Fibroblast of skin of left quadriceps (primary cell): ENCODE results near the gene CDK5RAP2.
"Not testable (repeated sequence)": the region's sequence is repeated elsewhere in the genome, so short reads cannot be mapped to it uniquely, and the experiment has no call there.

ENCODE experiments used
- DNase-seq, 2 experiments: peaks; one replicate each; pipeline ENCODE4 v3.0.0-alpha.2; 2013; ENCODE audit warnings: low read depth in 2 of 2

CDK5RAP2 gene

DNA sequence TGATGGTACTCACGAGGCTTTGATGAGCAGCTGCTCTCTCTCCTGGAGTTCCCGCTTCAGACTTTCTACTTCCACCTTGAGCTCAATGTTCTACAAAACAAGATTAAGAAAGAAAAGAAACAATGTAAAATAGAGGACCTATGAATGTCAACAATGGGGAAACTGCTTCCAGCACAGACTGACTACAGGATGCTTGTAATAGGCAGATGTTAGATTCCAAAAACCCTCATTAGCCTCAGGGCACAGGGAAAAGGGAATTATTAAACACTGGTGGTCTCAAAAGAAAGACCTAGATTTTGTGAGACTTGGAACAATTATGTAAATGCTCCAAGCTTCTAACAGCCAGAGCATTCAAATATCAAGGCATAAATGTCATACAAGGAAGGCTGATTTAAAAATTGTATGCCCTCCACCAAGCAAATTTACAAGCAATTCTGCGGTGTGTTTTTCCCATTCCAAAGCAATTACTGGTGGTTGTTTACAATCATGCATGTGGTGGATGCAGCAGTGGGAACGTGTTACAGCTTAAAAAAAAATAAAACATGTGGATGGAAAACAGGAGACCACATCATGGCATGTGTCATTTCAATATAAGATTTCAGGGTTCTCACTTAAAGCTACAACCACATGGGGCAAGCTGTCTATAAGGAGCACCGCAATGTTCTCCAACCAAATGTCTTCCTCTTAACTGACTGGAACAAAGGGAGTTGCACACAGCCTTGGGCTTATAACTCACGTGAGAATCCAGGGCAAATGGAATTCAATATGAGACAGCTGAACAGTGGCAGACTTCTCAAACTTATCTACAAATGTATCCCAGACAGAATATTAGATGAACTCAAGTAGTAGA, 34.0 kb downstream of the CDK5RAP2 start:
- no peak for DNase-seq

DNA sequence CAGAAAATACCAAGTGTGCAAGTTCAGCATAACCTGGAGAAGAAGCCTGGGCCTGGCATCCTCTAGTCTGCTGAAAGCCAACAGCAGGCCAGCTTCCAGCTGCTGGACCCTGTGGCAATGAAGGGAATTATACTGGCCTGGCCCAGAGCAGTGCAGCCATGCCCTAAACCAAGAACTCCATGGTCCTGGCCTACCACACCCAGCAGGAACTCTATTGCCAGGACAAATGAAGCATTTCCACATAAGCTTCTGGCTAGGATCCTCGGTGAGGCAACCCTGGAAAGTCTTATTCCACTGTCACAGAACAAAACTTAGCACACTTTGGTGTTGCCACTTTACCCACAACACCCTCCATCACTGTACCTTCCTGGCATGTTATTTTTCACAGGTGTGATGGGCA, 35.5 kb downstream of the CDK5RAP2 start:
- no peak for DNase-seq

DNA sequence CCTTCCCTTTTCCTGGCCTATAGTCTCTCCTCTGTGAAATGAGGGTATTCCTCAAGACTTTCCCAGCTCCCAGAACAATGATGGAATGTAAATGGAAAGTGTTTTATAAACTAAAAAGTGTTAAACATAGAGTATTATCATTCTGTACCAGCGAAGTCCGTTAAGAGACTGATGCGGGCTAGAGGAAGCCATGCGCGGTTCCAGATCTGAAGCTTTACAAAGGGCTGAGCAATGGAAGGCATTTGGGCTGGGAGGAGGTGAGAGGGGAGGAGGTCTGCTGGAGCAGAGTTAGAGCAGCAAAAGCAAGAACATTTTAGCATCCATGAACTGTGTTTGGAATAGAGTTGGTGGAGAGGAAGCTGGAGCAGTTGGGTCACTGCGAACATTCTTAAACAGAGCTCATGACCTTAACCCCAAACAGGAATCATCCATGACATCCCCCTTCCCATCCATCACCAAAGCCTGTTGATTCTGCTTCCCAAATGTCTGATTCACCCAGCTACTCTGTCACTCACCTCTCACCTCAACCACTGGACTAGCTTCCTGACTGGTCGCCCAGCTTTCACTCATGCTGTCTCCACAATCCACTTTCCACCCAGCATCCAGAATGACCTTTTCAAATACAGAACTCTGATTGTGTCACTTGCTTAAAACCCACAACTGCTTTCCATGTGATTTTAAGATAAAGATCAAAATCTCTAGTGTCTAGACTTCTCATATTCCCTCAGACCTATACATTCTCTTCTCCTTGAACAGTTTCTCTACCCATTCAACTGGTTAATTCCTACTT, 37.1 kb downstream of the CDK5RAP2 start:
- no peak for DNase-seq

DNA sequence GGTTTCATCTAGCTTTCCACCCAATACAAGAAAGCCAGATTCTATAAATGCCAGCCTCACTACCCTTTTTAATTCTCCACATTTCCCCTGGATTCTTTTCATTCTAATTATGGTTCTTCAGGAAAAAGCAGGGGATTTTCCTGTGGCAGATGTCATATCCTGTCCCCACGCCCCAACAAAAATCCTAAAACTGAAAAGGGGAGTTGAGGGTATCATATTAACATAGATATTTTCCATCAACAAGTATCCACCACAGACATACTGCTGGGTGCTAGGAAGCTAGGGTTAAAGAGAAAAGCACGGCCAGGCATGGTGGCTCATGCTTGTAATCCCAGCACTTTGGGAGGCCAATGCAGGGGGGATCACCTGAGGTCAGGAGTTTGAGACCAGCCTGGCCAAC, 38.0 kb downstream of the CDK5RAP2 start:
- no peak for DNase-seq

DNA sequence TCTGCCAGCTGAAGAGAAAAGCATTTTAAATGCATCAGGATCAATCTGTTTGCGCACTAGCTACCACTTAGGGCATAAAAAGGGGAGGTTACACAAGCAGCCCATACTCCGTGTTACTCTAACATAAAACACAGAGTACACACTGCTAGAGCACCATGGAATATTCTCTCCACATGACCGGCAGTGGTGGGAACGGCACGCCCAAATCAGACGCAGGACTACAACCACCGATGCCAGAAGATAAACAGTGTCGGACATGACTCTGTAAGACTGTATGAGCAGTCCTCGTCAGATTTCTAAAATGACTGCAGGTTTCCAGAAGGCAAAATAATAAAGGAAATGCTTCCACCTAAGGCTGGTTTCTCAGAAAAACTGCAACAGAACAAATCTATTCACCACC, 40.0 kb downstream of the CDK5RAP2 start:
- no peak for DNase-seq

DNA sequence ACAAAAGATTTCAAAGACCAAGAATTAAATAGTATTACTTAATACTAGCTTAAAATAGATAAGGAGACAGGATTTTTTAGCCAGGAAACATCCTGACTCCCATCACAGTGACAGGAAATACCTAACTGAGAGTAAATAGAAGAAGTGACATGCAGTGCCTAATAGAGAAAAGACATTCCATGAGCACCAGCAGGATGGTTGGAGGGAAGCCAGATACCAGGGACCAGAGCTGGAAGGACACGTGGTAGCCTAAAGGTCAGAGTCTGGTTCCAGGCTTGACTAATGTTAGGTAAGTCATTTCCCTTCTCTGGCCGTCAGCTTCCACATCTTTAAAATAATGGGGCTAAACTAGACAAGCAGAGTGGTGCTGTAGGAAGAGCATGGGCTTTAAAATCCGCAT, 41.6 kb downstream of the CDK5RAP2 start:
- DNase-seq = no peak

DNA sequence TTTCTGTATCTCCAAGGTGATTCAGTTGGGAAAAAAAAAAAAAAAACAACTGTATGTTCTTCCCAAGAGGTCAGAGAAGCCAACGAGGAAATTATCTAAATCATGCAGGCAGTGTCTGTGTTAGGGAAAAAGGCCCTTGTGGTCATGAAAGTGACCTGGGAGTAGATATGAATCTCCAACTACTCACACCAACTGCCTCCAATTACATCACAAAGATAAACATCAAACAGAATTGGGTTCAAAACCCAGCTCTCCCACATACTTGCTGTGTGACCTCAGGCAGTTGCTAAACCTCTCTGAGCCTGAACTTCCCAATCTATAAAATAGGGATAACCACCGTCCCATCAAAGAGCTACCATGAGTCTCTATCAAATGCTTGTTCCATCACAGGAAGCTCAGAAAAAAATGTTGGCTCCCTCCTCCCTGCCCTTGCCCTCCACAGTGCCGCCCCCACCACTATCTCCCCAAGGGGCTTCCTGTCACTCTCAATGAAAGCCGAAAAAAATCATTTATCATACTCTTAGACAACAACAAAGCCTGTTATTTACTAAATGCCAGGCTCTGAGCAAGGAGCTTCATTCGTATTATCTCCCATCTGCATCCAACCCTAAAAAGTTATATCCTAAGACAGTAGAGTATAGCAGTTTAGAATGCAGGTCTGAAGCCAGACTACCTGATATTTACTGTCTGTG, 42.9 kb downstream of the CDK5RAP2 start:
- no peak for DNase-seq

DNA sequence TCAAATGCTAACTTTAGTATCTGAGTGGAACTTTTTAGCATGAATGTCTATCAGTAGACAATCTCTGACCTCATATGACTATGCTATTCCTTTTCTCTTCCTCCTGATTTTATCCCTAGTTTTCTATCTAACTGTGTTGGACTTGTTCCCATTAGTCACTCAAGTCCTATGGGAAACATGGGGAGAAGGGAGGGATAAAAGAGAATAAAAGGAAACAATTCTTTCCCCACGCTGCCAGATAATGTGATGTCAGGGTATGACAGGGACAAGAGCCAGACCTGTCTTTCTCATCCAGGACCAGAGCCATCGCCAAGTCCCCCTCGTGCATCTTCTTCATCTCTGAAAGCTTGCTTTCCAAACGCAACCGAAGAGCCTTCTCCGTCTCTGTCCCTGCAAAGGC, 43.9 kb downstream of the CDK5RAP2 start:
- no peak for DNase-seq

DNA sequence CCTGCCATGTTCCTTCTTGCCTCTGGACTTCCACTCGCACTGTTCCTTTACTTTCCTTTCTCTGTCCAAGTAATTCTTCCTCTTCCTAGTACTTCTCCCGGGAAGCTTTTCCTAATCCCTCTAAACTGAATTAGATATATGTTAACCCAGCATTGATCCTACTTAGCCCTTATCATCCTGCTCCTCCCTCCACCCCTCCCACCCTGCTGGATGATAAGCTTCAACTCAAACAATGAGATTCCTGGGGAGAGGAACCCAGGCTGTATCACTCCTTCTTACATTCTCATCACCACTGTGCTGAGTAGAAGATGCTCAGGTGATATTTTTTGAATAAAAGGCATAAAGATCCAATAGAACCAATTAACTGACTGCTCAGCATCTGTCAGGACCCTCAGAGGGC, 45.7 kb downstream of the CDK5RAP2 start:
- no peak for DNase-seq

DNA sequence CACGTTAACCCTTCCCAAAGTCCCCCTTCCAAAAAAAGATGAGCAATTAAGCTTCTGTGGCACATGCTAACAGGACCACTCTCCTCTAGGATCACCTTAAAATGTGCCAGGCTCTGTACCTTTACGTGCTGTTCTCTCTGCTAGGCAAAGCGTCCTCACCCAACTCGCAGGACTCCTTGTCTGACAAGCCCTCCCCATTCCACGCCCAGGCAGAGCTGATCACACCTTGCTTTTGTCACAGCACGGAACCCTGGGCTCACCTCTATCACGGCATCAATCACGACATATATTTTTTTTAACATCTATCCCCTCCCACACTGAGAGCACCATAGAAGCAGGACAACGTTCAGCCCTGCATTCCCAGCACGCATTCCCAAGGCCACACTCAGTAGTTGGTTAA, 47.1 kb downstream of the CDK5RAP2 start:
- DNase-seq = no peak

DNA sequence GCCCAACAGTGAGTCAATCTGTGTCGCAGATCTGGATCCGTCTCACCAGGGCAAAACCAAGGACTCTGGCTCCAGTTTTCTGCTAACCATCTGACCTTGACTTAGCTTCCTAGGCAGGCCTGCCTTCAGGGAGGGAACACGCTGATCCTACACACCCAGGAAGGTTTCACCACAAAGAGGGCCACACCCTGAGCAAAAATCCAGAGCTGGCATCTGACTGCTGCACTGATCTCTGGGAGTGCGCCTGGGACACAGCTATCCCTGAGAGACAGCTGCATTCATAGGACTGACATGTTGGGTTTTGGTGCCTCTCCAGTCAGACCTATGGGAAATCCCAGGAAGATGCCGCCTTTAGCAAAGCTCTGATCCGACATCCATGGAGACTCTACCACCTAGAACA, 47.5 kb downstream of the CDK5RAP2 start:
- no peak for DNase-seq

DNA sequence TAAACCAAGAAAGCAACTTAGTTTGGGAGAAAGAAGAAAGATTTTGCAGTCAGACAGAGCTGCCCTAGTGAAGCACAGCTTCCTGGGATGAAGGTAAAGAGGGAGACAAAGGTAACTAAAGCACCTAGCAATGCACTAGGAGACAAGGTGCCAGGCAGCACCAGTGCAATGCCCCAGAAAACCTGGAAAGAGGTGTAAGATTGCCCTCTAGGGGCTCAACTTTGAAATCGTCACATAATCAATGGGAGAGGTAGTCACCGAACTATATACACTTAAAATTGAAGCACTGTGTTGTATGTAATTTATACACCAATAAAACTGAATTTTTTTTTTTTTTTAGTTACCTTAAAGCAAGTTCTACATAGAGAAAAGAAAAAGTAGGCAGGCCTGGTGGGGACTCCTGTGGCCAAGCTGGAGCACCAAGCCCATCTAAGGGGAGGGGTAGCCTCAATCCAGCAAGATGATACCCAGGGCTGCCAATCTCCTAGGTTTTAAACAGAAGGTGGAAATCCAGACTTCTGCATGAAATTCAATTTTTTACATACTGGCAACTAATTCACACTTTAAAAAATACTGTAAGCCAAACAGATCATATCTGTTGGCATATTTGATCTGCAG, 48.2 kb downstream of the CDK5RAP2 start:
- DNase-seq = peak; percentile 6 to 9

DNA sequence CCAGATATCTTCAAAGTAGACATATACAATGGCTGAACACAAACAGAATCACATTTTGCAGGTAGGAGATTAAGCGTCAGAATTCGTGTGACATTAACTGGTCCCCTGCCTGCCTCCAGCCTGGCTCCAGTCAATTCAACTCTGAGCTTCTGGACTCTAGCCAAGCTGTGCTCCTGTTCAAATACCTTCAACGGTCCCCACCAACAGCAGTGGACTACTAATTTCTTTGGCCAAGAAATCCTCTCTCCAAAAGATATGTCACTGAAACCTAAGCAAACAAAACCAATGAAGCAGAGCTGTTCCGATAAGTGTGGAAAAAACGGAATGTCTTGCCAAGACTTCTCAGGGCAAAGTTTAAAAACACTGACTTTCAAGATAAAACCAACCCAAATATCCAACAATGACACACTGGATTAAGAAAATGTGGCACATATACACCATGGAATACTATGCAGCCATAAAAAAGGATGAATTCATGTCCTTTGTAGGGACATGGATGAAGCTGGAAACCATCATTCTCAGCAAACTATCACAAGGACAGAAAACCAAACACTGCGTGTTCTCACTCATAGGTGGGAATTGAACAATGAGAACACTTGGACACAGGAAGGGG, 49.6 kb downstream of the CDK5RAP2 start:
- DNase-seq = not testable (repeated sequence)

DNA sequence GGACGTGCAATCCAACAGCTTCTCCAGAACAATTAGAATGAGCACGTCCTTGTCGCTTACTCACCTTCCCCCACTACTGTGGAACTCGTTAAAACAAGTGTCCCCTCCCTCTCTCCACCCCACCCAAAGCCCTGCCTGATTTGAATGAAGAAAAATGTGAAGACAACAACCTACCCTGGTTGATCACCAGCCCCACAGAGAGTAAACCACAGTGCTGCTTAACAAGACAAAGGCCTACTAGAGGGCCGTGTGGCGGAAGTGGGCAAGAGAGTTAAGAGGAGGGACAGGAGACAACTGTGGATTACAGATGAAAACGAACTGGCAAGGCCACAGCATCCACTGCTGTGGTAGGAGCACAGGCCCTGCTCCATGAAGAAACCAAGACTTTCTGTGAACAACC, 51.1 kb downstream of the CDK5RAP2 start:
- DNase-seq = no peak

DNA sequence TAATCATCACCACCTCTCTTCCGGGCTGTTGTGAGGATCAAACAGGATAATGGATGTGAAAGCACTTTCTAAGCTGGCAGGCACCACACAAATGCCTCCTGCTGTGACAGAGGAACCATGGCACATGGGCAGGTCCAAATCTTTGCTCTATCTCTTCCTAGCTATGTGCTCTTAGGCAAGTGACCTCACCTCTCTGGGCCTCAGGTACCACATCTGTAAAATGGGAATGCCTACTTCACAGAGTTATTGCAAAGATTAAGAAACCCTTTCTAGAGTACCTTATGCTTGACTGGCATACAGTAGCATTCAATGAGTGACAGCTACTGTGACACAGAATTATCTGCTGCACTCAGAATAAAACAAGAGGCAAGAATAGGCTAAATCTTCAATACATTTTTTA, 51.6 kb downstream of the CDK5RAP2 start:
- DNase-seq = no peak

DNA sequence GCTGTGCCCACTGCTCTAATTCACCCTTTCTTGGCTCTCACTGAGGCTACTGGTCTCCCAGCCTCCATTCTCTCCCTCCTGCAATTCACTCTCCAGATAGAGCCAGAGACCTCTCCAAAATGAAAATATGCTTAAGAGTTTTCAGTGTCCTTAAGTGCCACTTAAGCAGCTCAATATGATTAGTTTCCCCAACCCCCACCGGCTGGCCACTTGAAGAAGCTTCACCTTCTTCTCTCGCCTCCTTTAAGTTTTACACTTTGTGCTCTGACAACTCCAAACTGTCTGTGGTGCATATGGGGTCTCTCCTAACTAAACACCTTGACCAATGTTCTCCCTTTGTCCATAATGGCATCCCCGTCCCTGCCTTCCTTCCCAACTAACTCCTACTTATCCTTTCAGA, 53.4 kb downstream of the CDK5RAP2 start:
- DNase-seq = no peak

DNA sequence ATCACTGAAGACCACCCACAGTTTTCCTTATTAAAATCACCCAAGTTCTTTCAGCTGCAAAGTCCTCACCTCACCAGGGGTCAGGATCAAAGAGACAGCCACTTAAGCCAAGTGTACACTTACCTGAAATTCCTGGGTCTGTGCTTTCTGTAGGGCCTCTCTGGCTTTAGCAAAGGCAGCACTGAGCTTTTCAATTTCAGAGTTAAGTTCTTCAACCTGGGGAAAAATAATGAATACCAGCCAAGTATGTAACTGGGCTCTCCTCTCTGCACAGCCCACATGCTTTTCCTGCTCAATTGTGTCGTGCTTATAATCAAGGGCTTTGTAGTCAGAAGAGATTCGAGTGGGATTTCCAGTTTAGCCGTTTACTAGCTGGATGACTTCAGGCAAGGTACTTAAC, 55.1 kb downstream of the CDK5RAP2 start:
- DNase-seq = no peak

DNA sequence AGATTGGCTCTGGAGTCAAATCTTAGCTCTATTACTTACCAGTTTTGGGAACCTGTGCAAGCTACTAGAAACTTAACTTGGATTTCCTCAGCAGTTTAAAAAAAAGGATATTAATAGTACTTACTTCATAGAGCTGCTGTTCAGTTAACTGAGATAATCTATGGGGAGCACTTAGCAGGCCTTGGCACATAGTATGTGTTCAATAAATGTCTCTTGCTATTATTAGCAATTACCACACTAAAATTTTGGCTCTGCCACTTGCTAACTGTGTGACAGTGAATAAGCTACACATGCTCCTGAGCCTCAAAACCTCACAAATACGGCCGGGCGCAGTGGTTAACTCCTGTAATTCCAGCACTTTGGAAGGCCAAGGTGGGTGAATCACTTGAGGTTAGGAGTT, 55.9 kb downstream of the CDK5RAP2 start:
- DNase-seq = no peak

DNA sequence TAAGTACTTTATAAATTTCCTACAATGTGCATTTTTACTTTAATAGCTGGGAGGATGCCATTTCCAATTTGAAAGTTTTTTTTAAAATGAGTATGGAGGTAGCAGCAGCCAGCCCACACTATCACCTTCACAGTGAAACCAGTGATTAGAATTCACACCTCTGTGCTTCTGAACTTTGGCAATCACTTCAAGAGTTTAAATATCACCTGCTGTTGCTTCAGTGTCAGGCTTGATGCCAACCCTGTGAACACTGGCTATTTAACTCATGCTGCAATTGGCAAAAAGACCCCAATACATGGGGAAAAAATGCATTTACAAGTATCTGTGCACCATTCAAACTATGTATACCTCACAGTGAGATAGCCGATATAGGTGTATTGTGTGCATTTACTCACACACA, 57.4 kb downstream of the CDK5RAP2 start:
- no peak for DNase-seq

DNA sequence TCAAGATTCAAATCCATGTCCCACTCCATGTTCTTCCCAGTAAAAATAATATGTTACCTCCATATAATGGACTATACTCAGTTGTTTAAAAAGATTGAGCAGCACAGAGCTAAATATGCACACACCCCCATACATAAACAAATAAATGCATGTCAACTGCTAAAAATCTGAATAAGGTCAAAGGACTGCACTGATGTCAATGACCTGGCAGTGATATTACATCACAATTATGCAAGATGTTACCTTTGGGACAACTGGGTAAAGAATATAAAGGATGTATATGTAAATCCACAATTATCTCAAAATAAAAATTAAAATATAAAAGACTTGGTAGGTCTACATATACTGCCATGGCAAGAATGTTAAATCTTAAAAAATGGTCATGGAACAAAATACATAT, 57.9 kb downstream of the CDK5RAP2 start:
- DNase-seq = no peak

DNA sequence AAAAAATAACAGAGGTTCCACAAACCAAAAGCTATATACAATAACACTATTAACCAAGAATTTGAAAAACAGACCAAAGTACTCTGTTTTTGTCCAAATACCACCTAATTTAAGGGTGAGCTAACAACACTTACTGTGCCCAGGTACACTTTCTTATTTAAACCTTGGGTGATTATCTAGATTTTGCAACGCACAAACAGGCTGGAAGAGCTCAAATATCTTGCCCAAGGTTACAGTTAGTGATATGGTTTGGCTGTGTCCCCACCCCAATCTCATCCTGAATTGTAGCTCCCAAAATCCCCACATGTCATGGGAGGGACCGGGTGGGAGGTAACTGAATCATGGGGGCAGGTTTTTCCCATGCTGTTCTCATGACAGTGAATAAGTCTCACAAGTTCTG, 58.9 kb downstream of the CDK5RAP2 start:
- DNase-seq = no peak

DNA sequence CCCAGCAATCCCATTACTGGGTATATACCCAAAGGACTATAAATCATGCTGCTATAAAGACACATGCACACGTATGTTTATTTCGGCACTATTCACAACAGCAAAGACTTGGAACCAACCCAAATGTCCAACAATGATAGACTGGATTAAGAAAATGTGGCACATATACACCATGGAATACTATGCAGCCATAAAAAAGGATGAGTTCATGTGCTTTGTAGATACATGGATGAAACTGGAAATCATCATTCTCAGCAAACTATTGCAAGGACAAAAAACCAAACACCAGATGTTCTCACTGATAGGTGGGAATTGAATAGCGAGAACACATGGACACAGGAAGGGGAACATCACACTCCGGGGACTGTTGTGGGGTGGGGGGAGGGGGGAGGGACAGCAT, 64.0 kb downstream of the CDK5RAP2 start:
- not testable (repeated sequence) for DNase-seq
